22Rv1 (cell line): ENCODE measurements around the gene CISD3.

Experiments used
- H3K27ac ChIP-seq: fragments of 450-650 bp; 2 replicates; pipeline ENCODE4 v1.5.1; 2017
- ZFX ChIP-seq: fragments of 450-650 bp; IDR thresholded peaks from 2 replicates; pipeline ENCODE4 v1.6.1; 2017; ENCODE audit warnings: antibody characterized with exemption, borderline replicate concordance
- TF ChIP-seq, protein P1 (sequence below): fragments of 450-650 bp; IDR thresholded peaks from 2 replicates; pipeline ENCODE4 v1.5.1; 2017; ENCODE audit warnings: mild to moderate bottlenecking

Gene CISD3

DNA sequence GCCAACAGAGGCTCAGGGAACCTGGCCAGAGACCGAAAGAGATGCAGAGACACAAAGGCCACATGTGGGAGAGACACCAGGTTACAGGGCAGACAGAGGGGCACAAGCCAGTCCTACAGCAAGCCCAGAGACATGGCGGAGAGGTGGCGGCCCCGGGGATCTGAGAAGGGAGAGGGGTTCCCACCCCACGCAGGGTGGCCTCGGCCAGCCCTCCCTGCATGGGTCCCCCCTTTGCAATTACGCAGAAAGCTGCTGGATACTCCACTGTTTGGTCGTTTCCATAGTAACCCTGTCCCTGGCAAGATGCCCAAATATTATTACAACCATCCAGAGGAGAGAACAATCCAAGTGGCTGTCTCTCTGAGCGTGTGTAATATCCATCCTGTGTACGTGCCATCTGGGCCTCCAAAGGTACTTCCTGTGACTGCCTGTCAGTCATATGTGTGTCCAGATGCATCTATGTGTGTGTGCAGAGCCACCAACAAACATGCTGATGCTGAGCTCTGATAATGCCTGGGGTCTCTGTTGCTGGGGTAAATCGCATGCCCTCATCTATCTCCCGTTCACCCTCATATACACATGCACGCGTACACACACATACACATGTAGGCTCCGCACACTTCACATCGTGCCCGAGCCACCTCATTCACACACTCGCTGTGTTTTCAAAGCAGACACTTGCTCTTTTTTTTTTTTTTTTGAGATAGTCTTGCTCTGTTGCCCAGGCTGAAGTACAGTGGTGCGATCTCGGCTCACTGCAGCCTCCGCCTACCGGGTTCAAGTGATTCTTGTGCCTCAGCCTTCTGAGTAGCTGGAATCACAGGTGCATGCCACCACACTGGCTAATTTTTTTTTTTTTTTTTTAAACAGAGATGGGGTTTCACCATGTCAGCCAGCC lies 12.5 kb downstream of the CISD3 start:
- TF ChIP-seq, protein P1, sequence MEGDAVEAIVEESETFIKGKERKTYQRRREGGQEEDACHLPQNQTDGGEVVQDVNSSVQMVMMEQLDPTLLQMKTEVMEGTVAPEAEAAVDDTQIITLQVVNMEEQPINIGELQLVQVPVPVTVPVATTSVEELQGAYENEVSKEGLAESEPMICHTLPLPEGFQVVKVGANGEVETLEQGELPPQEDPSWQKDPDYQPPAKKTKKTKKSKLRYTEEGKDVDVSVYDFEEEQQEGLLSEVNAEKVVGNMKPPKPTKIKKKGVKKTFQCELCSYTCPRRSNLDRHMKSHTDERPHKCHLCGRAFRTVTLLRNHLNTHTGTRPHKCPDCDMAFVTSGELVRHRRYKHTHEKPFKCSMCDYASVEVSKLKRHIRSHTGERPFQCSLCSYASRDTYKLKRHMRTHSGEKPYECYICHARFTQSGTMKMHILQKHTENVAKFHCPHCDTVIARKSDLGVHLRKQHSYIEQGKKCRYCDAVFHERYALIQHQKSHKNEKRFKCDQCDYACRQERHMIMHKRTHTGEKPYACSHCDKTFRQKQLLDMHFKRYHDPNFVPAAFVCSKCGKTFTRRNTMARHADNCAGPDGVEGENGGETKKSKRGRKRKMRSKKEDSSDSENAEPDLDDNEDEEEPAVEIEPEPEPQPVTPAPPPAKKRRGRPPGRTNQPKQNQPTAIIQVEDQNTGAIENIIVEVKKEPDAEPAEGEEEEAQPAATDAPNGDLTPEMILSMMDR: no peak
- no peak for TF ChIP-seq ZFX
- peak overlapping the region; percentile 99 for H3K27ac ChIP-seq

DNA sequence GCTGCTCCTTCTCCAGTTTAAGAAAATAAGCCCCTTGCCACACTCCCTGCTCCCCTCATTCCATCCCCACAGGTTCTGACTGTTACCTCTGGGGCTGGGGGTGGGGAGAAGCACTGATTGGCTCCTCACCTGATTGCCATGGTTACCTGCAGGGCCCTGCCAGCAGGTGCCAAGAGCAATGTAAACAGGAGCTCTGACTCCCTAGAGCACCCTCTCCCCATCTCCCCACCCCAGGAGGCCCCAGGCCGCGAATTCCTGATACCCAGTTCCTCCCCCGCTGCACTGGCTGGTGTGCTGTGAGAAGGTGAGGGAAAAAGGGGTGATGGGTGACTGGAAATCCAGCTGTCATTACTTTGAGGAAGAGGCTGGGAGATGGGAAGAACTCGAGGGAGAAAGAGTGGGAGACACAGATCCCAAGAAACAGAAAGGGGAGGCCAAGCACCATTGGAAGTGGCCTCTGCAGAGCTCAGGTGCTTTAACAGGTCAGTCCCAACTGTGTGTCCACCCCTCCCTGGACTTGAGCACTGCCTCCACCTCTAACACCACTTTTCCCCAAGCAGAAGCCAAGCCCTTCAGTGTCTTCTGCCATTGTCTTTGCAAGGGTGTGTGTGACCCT lies 13.5 kb downstream of the CISD3 start:
- TF ChIP-seq, protein P1: no peak
- TF ChIP-seq ZFX: no peak

DNA sequence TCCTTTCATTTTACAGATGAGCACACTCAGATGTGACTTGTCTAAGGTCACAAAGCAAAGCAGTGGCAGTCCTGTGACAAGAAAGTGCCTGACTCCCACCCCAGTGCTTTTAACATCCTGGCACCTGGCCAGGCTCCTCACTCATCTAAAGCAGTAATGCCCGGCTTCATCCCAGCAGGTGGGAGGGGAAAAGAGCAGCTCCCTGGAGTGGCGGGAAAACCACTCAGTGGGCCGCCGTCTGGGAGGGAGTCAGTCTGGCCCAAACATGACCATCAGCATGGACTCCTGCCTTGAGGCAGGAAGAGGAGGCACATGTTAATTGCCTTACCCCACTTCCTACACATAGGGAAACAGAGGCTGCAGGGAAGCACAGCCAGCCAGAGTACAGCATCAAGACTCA lies 15.4 kb downstream of the CISD3 start:
- TF ChIP-seq, protein P1: no peak
- TF ChIP-seq ZFX: no peak
- H3K27ac ChIP-seq: peak overlapping the region; percentile 99

More for the DNA sequence above, 13.5 kb downstream of the CISD3 start:
- peak overlapping the region; percentile 99 for H3K27ac ChIP-seq

- H3K27ac ChIP-seq: peak overlapping the region; percentile 99
- TF ChIP-seq, protein P1: no peak
- no peak for TF ChIP-seq ZFX
These were observed 16.1 kb downstream of the CISD3 start for GRCh38 chr17:38746004-38746848.

DNA sequence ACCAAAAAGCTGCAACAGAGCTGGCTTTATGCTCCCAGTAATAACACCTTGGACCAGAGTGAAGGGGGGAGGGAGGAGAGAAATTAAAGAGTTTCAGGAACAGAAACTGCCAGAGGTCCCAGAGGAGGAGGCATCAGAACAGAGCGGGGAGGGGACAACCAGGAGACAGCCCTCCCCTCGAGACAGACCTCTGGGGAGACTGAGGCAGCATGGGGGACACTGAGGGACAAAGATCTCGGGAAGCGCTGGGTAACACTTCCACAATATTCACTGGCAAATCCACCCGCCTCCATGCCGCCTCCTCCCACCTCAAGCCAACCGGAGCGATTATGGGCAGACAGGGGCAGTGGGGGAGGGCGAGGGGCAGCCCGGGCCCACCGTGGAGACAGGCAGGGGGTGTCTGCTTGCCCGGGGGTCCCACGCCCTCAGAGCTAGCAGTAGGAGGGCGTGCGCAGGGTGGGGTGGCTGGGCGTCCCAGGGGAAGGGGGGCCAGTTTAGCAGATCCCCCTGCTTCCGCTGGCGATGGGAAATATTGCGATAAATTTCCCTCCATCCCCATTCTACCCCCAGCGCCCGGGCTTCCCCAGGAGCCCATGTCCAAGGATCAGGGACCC lies 16.8 kb downstream of the CISD3 start:
- TF ChIP-seq, protein P1: no peak
- TF ChIP-seq ZFX: no peak

GRCh38 chr17:38747463-38748148 lies 17.5 kb downstream of the CISD3 start:
- TF ChIP-seq, protein P1: no peak
- no peak for TF ChIP-seq ZFX
- H3K27ac ChIP-seq: peak overlapping the region; percentile 99

More for the DNA sequence above, 16.8 kb downstream of the CISD3 start:
- peak overlapping the region; percentile 99 for H3K27ac ChIP-seq
